GM21423 (cell line): ENCODE results near the gene STK39.

Experiments used
- ATAC-seq: cut with Tn5 transposase; IDR thresholded peaks from one replicate; pipeline ENCODE4 v1.9.1; 2021; ENCODE audit warnings: mild to moderate bottlenecking, moderate library complexity; ENCODE audit not compliant: unreplicated experiment

The STK39 gene

DNA sequence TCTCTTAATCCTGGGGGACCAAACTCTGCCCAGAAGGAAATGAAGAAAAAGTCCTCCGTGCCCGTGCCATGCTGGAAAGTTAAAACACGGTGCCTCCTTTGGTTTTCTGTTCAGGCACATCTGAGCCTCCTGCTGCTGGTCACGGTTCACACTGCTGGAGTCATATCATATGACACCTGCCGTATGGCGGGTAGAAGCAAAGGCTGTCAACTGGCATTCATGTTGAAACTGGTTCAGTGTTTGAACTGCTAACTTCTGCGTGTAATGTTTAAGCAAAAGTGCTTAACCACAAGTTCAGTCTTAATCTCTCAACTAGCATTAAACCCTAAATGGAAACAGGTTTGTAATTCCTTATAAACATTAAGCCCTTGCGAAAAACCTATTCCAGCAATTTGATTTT is 3.1 kb downstream of the STK39 start:
- no peak for ATAC-seq

- ATAC-seq = no peak
Observed at GRCh38 chr2:168243061-168243460, 4.3 kb downstream of the STK39 start.

GRCh38 chr2:168241746-168242145 is 5.6 kb downstream of the STK39 start:
- no peak for ATAC-seq

DNA sequence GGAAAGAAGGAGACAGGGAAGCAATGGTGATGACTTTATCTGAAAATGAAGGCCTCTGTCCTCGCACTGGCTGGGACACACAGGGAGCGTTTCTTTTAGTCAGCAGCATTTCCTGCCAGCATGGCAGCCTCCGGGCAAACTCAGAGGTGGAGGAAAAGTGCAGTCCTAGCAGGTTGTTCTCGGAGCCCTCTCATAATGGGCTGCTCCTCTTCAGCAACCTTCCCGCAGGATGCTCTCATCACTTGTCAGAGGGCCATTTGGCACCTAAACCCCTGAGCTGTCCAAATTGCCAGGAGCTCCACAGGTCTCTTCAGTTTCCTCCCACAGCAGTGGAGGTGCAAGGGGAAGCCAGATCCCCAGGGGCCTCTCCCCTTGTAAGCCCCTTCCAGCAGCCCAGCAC is 6.2 kb downstream of the STK39 start:
- no peak for ATAC-seq

DNA sequence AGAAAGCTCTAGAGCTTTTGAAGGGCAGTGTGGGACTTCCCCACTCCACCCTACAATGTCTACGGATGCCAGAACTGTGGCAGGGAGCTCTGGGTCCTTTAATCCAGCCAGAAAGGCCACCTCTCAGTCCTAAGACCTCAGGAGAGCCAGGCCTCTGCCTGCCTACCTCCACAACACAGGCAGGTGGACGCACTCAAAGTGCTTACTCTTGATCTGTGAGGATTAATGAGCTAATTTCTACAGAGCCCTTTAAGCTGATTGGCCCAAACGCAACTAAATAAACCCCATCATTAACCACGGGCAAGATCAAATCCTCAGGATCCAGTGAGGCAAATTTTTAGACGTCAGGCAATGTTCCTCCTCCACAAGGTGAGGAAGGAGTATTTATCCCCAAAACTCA is 8.1 kb downstream of the STK39 start:
- ATAC-seq = no peak

DNA sequence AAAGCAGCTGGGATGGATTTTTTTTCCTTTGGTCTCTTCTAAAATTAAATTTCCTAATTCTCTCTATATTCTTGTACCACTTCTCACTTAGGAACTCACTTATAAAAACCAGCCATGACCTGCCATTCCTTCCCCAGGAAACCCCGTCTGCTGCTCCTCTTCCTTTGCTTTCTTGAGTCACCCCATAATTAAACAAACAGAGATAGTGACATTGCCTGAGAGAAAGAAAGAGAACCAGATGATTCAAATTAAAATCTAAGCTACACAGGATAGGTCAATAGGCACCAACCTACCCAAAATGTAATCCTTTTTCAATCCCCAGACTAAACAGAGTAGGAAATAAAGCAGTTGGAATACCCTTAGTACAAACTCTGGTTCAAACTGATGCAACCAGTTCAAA is 9.7 kb downstream of the STK39 start:
- ATAC-seq = no peak

DNA sequence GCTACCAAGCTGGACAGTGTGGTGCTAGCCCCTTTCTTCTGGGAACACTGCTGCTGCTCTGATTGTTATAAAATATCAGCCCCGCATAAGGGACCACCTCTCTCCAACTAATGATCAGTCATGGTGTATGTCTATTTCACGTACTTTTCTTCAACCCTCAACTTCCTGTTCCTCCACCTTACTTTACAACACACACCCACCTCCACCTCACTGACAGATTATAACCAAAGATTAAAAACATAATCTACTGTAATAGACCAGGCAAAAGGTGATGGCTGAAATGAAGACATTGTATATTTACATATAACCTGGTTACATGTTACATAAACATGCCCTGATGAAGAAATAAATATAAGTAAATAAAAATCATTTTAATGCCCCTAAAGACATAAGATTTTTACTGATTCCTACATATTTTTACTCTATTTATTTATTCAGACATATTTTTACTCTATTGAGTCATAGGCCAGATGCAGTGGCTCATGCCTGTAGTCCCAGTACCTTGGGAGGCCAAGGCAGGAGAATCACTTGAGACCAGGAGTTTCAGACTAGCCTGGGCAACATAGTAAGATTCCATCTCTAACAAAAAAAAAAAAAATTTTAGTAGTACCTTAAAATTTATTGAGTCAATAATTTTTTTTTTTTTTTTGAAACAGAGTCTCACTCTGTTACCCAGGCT is 12.8 kb downstream of the STK39 start:
- no peak for ATAC-seq

GRCh38 chr2:168233726-168234406 is 13.5 kb downstream of the STK39 start:
- no peak for ATAC-seq

- ATAC-seq = no peak
Observed at GRCh38 chr2:168233166-168233565, 14.2 kb downstream of the STK39 start.

GRCh38 chr2:168231609-168232241 is 15.7 kb downstream of the STK39 start:
- no peak for ATAC-seq

DNA sequence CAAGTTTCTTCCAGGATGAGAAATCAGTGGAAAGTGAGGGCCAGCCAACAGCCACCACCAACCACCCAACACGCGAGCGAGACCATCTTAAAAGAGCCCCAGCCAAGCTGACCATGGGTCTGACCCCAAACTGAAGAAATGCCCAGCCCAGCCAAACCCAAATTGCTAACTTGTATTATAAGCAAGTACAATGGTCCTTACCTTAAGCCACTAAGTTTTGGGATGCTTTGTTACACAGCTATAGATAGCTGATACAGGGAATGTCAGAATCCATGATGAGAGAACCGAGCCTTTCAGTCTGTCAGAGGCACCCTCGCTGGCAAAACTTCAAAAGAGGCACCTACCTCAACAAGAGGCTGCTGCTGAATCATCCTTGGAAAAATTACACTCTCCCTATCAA is 17.0 kb downstream of the STK39 start:
- ATAC-seq = no peak

GRCh38 chr2:168224346-168224745 is 23.0 kb downstream of the STK39 start:
- ATAC-seq = no peak

DNA sequence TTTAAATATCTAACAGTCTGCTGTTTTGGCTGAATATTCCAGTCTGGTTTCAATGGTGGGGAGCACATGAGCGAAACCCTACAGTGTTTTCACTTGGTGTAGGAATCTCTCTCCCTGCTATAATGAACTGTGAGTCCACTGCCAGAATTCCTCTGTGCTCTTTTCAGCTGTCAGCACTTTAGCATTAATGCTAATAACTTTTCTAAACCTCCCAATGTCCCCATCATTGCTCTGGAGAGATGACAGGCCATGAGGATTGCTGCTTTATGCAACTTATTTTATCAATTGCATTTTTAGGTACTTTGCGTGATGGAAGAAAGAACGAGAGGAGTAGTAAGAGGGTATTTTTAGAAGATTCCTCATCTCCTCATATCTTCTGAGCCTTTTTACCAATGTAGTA is 25.3 kb downstream of the STK39 start:
- no peak for ATAC-seq

GRCh38 chr2:168220965-168221819 is 26.2 kb downstream of the STK39 start:
- no peak for ATAC-seq

DNA sequence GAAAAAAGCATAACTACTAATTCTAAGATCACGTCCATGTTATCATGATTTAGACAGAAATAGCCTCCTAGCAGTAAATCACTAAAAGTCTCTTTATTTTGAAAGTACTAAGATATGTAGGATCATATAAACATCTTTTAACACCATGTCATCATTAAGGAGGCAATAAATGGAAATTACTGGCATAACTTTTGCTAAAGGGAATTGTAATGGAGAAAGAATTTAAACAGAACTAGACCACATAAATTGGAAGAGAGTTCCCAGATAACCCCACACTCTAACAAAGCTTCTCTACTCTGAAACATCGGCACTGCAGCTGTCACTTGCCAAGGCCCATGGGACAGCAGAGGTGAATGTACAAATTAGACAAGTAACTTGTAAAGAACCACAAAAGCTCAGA is 29.5 kb downstream of the STK39 start:
- ATAC-seq = no peak

- ATAC-seq = no peak
Observed at GRCh38 chr2:168216351-168217005, 30.9 kb downstream of the STK39 start.

- ATAC-seq = no peak
Observed at GRCh38 chr2:168215813-168216212, 31.6 kb downstream of the STK39 start.

GRCh38 chr2:168212866-168213265 is 34.5 kb downstream of the STK39 start:
- ATAC-seq = no peak

GRCh38 chr2:168212167-168212566 is 35.2 kb downstream of the STK39 start:
- no peak for ATAC-seq

GRCh38 chr2:168211664-168212163 is 35.7 kb downstream of the STK39 start:
- ATAC-seq = peak; percentile 68
